ENCODE measurements around the gene GALNT9. TPM values are rescaled to one million over a fixed set of nuclear protein-coding genes. Genes with fewer than 3 reads are reported as not detected.

Gene GALNT9
- total RNA-seq, 4 donors from 2014 or later = 0.13 TPM; not detected in 3

DNA sequence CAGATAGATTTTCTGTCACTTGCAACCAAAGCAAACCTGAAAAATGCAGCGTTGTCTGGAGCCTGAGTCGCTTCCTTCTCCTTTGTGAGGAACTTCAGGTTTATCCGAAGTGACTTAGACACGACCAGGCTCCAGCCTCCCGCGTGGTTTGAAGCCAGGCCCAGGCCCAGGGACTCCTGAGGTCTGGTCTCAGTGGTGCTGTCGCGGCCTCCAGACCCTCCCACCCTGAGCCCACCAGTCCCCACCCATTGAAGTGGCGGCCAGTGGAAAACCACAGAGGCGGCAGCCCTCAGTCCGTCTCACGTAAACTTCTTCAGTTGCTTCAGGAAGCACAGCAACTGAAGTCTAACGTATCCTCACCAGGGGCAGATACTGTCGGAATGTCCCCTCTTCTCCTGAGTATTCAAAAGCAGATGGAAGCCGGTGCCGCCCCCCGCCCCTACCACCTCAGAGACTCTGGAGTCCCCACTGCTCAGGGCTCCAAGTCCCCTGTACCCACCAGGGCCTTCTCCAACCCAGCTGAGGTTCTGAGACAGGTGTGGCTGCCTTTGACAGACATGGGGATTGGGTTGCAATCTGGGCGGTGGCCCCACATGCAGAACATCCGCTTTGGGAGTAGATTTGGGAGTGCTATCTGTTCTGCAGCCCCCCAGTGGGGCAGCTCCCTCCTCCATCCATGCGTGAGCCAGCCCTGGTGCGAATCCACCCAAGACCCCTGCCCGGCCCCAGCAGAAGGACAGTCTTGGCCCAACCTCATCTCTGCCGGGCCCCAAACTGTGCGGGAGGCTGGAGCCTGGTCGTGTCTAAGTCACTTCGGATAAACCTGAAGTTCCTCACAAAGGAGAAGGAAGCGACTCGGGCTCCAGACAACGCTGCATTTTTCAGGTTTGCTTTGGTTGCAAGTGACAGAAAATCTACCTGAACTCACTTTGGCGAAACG lies 26.6 kb upstream of the GALNT9 start:
- intact Hi-C loops (cut with DNase I; ENCODE audit: low total_unique reads) = no loop called here
- no peak for DNase-seq (ENCODE audit: low spot score in 2 of 2)
- no peak overlapping the region for H3K4me3 ChIP-seq (ENCODE audit: low read depth, poor library complexity, severe bottlenecking)
- no peak for TF ChIP-seq POLR2A (IDR thresholded peaks at IDR 0.05)
- TF ChIP-seq, protein P1, sequence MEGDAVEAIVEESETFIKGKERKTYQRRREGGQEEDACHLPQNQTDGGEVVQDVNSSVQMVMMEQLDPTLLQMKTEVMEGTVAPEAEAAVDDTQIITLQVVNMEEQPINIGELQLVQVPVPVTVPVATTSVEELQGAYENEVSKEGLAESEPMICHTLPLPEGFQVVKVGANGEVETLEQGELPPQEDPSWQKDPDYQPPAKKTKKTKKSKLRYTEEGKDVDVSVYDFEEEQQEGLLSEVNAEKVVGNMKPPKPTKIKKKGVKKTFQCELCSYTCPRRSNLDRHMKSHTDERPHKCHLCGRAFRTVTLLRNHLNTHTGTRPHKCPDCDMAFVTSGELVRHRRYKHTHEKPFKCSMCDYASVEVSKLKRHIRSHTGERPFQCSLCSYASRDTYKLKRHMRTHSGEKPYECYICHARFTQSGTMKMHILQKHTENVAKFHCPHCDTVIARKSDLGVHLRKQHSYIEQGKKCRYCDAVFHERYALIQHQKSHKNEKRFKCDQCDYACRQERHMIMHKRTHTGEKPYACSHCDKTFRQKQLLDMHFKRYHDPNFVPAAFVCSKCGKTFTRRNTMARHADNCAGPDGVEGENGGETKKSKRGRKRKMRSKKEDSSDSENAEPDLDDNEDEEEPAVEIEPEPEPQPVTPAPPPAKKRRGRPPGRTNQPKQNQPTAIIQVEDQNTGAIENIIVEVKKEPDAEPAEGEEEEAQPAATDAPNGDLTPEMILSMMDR (IDR thresholded peaks at IDR 0.05) = no peak
- WGBS, 2 donors = 85 to 87% methylated on average over 29 to 31 of the region's 31 CpGs

DNA sequence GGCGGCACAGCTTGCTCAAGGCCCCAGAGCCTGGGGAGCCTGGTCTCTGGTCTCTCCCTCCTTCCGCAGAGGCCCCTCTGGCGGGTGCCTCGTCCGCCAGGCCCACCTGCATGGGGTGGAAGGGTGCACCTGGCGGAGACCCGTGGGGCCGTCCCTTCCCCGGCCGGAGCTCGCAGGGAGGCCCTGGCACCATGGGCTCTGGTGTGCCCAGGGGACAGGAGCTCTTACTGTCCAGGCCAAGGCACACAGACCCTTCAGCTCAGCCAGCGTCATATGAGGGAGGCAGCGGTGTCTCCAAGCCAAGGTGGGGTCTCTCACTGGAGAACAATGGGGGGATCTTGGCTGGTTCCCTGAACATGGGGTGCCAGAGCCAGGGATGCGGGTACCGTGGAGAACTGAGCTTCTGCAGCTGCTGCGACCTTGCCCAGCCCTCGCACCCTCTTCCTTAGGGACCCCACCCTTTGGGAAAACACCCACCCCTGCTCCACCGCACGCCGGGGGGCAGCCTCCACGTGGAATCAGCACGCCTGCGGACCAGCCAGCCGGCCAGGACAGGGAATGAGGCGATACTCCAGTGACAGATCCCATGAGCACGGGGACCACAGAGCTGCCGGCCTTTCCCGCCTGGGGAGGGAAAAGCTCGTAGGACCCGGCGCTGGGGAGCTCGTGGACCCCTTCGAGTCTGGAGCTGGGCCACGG lies 25.7 kb upstream of the GALNT9 start:
- WGBS, 2 donors = 90 to 91% methylated on average over 24 to 29 of the region's 34 CpGs
- no peak for DNase-seq (ENCODE audit: low spot score in 2 of 2)

DNA sequence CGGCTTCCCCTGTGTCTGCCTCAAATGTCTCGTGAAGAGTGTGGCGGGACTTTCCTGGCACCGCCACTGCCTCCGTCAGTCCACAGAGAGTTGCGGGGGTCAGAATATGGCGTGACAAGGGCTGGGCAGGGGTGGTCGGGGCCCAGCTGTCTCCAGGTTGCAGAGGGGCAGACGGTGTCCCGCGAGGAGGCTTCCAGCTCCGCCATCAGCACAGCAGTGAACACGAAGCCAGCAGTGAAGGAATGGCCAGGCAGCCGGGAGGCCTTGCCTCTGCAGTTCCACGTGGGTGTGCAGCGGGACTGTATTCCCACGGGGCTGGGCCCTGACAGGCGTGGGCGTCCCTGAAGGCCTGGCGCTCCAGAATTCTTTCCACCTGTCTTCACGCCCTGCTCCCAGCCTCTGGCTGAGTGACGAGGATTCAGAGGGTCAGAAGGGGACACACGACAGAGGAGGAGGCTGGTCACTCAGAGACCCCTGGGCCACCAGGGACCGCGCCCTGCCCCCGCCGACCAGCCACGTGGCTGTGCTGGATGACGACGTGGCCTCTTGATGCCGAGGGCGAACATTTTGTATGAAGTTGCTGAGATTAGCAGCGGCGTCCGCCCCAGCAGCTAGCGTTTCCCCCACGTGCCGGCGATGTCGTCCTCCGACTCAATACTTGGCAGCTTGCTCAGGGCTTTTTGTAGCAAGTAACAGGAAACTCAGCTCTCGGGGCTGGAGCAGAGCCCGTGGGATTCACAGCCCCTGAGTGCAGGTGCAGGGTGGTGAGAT lies 25.0 kb upstream of the GALNT9 start:
- DNase-seq (ENCODE audit: low spot score in 2 of 2) = no peak
- intact Hi-C loops (cut with DNase I; ENCODE audit: low total_unique reads) = no loop called here
- TF ChIP-seq, protein P1 (IDR thresholded peaks at IDR 0.05) = no peak
- TF ChIP-seq POLR2A (IDR thresholded peaks at IDR 0.05) = no peak
- H3K4me3 ChIP-seq (ENCODE audit: low read depth, poor library complexity, severe bottlenecking) = no peak overlapping the region
- 73 to 75% methylated on average over 43 of the region's 43 CpGs for WGBS, 2 donors

More for the DNA sequence above, 25.7 kb upstream of the GALNT9 start:
- H3K4me3 ChIP-seq (ENCODE audit: low read depth, poor library complexity, severe bottlenecking) = no peak overlapping the region
- intact Hi-C loops (cut with DNase I; ENCODE audit: low total_unique reads) = no loop called here
- TF ChIP-seq, protein P1 (IDR thresholded peaks at IDR 0.05) = no peak
- TF ChIP-seq POLR2A (IDR thresholded peaks at IDR 0.05) = no peak

DNA sequence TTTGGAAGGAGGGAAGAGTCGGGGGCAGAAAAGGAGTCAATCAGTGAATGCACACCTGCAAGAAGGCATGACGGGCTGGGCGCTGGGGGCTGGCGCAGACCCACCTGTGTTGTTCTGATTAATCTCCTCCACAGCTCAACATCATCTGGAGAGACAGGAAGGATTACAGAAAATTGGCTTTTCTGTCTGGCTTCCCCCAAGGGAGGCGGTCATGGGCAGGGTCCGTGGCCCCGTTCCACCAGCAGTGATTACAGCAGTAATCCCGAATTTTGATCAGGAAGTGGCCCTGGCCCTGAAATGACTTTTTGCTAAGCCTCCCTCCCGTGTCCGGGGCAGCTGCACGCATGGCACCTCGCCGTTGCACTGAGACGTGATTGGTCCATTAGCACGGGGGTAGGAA lies 24.4 kb upstream of the GALNT9 start:
- TF ChIP-seq, protein P1 (IDR thresholded peaks at IDR 0.05) = no peak
- no peak for TF ChIP-seq POLR2A (IDR thresholded peaks at IDR 0.05)
- WGBS, 2 donors = 59 to 65% methylated on average over 15 of the region's 15 CpGs
- no peak overlapping the region for H3K4me3 ChIP-seq (ENCODE audit: low read depth, poor library complexity, severe bottlenecking)
- intact Hi-C loops (cut with DNase I; ENCODE audit: low total_unique reads) = no loop called here
- no peak for DNase-seq (ENCODE audit: low spot score in 2 of 2)

DNA sequence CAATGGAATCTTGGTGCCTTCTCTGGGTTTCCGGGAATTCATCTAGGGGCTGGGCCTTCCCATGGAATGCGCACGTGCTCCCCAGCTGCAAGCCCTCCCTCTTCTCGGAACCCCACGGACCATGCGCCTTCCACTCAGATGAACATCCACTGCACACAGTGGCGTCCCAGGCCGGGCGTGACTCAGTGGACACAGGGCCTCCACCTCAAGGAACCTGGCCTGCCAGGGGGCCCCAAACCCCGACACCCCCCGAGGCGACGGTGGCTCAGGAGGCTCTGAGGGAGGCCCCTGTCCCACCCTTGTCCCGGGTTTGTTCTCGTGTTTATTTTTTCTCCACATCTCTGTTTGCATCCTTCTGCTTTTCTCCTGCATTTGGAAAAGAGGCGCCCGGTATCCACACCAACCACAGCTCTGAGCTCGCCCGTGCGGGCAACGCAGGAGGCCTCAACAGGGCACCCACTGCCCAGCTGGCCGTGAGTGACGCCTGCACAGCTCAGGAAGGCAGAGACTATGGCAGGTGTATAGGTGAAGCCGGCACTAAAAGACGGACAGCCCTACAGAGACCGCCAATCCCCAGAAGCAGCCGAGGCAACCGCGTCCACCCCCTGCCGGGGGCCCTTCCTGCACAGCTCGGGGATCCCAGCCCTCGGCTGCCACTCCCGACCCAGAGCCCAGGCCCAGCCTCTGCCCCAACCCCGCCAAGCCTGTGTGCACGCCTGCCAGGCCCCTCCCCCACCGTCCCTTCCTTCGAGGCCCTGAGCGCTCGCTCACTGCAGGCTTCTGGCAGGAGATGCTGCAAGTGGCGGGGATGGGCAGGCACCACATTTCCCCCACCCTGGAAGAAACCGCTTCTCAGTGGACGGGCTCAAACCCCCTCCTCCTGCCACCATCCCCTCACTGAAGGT lies 23.8 kb upstream of the GALNT9 start:
- 59 to 60% methylated on average over 27 to 36 of the region's 42 CpGs for WGBS, 2 donors
- DNase-seq (ENCODE audit: low spot score in 2 of 2) = no peak
- H3K4me3 ChIP-seq (ENCODE audit: low read depth, poor library complexity, severe bottlenecking) = no peak overlapping the region
- intact Hi-C loops (cut with DNase I; ENCODE audit: low total_unique reads) = no loop called here
- TF ChIP-seq, protein P1 (IDR thresholded peaks at IDR 0.05) = no peak
- no peak for TF ChIP-seq POLR2A (IDR thresholded peaks at IDR 0.05)

All from lower leg skin (tissue), 4 donors.